Neural cell (in vitro differentiated cells): ENCODE data around the gene GALR2. TPM values are rescaled to one million over a fixed set of nuclear protein-coding genes. Genes with fewer than 3 reads are reported as not detected.

Experiments
- H2AFZ ChIP-seq: fragments of 200-600, 300-800 bp; sonication (generic), shearing (Covaris generic); 2 replicates; pipeline ENCODE4 v1.6.0; 2014; ENCODE audit warnings: low read depth, mild to moderate bottlenecking, antibody characterized with exemption, low read length, moderate library complexity
- H3F3A ChIP-seq: fragments of 200-600 bp; shearing (Covaris generic); 2 replicates; pipeline ENCODE4 v1.6.1; 2016; ENCODE audit warnings: mild to moderate bottlenecking, moderate library complexity, mixed read lengths, antibody characterized with exemption, low read length; ENCODE audit not compliant: insufficient read depth, poor library complexity, severe bottlenecking
- H3K27ac ChIP-seq: fragments of 200-600, 300-800 bp; sonication (generic), shearing (Covaris generic); 2 replicates; pipeline ENCODE4 v1.5.1; 2014; ENCODE audit warnings: mild to moderate bottlenecking, low read length, moderate library complexity
- H3K27me3 ChIP-seq: fragments of 300-800, 200-600 bp; sonication (generic), shearing (Covaris generic); 2 replicates; pipeline ENCODE4 v1.6.0; 2014; ENCODE audit warnings: mild to moderate bottlenecking, low read depth, low read length, moderate library complexity; ENCODE audit not compliant: insufficient read depth
- H3K36me3 ChIP-seq: fragments of 300-800, 200-600 bp; sonication (generic), shearing (Covaris generic); 2 replicates; pipeline ENCODE4 v1.5.1; 2014; ENCODE audit warnings: mild to moderate bottlenecking, antibody characterized with exemption, low read length, moderate library complexity; ENCODE audit not compliant: insufficient read depth
- H3K4me2 ChIP-seq: fragments of 300-800, 200-600 bp; sonication (generic), shearing (Covaris generic); 2 replicates; pipeline ENCODE4 v1.6.0; 2014; ENCODE audit warnings: mild to moderate bottlenecking, low read length
- H3K4me3 ChIP-seq: fragments of 300-800, 200-600 bp; sonication (generic), shearing (Covaris generic); 2 replicates; pipeline ENCODE4 v1.5.1; 2014; ENCODE audit warnings: mild to moderate bottlenecking, low read length, moderate library complexity
- H3K79me2 ChIP-seq: fragments of 200-600 bp; shearing (Covaris generic); replicated peaks from 2 replicates; pipeline ENCODE4 v1.6.0; 2014; ENCODE audit warnings: mild to moderate bottlenecking, low read length, moderate library complexity; ENCODE audit not compliant: insufficient read depth
- H3K9ac ChIP-seq: fragments of 300-800, 200-600 bp; sonication (generic), shearing (Covaris generic); 2 replicates; pipeline ENCODE4 v1.6.1; 2016; ENCODE audit warnings: mild to moderate bottlenecking, low read length, mixed read lengths
- H3K9me2 ChIP-seq: fragments of 200-600 bp; shearing (Covaris generic); 2 replicates; pipeline ENCODE4 v1.6.1; 2016; ENCODE audit warnings: mild to moderate bottlenecking, low read length, mixed read lengths; ENCODE audit not compliant: insufficient read depth
- H3K9me3 ChIP-seq: fragments of 200-600, 300-800 bp; sonication (generic), shearing (Covaris generic); 2 replicates; pipeline ENCODE4 v1.6.1; 2016; ENCODE audit warnings: mild to moderate bottlenecking, mixed run types, low read length, moderate library complexity, mixed read lengths
- H4K20me1 ChIP-seq: fragments of 200-600 bp; shearing (Covaris generic); 2 replicates; pipeline ENCODE4 v1.6.1; 2016; ENCODE audit warnings: mild to moderate bottlenecking, mixed run types; ENCODE audit not compliant: insufficient read depth
- CTCF ChIP-seq: fragments of 450-650 bp; IDR thresholded peaks from 2 replicates; pipeline ENCODE4 v1.5.1; 2014; ENCODE audit warnings: antibody characterized with exemption, mild to moderate bottlenecking, moderate library complexity; ENCODE audit not compliant: poor library complexity, severe bottlenecking
- EP300 ChIP-seq: fragments of 450-650 bp; conservative IDR thresholded peaks from 2 replicates; pipeline ENCODE4 v1.6.1; 2014; ENCODE audit warnings: antibody characterized with exemption, mild to moderate bottlenecking, moderate library complexity; ENCODE audit not compliant: poor library complexity, severe bottlenecking
- EZH2 ChIP-seq: fragments of 200-600, 300-800 bp; shearing (Covaris generic), sonication (generic); IDR thresholded peaks from 2 replicates; pipeline ENCODE4 v1.6.1; 2014; ENCODE audit warnings: antibody characterized with exemption, low read length, borderline replicate concordance, mild to moderate bottlenecking; ENCODE audit not compliant: insufficient read depth, poor library complexity, severe bottlenecking
- MXI1 ChIP-seq: fragments of 450-650 bp; conservative IDR thresholded peaks from 2 replicates; pipeline ENCODE4 v1.6.1; 2014; ENCODE audit warnings: antibody characterized with exemption, mild to moderate bottlenecking; ENCODE audit not compliant: poor library complexity, severe bottlenecking
- POLR2AphosphoS5 ChIP-seq: IDR thresholded peaks from 2 replicates; pipeline ENCODE4 v1.6.1; 2012
- RAD21 ChIP-seq: fragments of 450-650 bp; conservative IDR thresholded peaks from 2 replicates; pipeline ENCODE4 v1.6.1; 2014; ENCODE audit warnings: antibody characterized with exemption, mild to moderate bottlenecking, moderate library complexity
- REST ChIP-seq: IDR thresholded peaks from 2 replicates; pipeline ENCODE4 v1.6.1; 2012; ENCODE audit warnings: borderline replicate concordance
- SMC3 ChIP-seq: fragments of 450-650 bp; conservative IDR thresholded peaks from 2 replicates; pipeline ENCODE4 v1.6.1; 2014; ENCODE audit warnings: antibody characterized with exemption, mild to moderate bottlenecking, moderate library complexity; ENCODE audit not compliant: poor library complexity
- TAF1 ChIP-seq: IDR thresholded peaks from 2 replicates; pipeline ENCODE4 v1.6.1; 2012; ENCODE audit warnings: low read depth
- polyA plus RNA-seq: library from polyadenylated mRNA; depleted of rRNA; stranded (reverse); fragments of >200 nt; gene quantifications from 2 replicates; pipeline ENCODE4 v1.2.3, GENCODE V29; 2014

Gene GALR2
- polyA plus RNA-seq, 1 donor from 2014 or later, result not detected

GRCh38 chr17:76122431-76123190, 48.0 kb downstream of the GALR2 start:
- Histone ChIP-seq H3K79me2 (no peaks in the 10 kb centered on the region), H2AFZ (no peak overlapping the region), H3K9me2 (no peaks in the 10 kb centered on the region), H3K4me2 (no peak overlapping the region), H3K27me3 (no peaks in the 10 kb centered on the region), H3K9me3 (no peaks in the 10 kb centered on the region), H3F3A (no peaks in the 10 kb centered on the region), H3K36me3 (no peaks in the 10 kb centered on the region), H3K9ac (no peak overlapping the region), H3K27ac (no peak overlapping the region), H3K4me3 (no peak overlapping the region), H4K20me1 (no peaks in the 10 kb centered on the region)
- TF ChIP-seq EZH2, result no peak
- no peak for TF ChIP-seq POLR2AphosphoS5
- TF ChIP-seq EP300, result no peak
- no peak for TF ChIP-seq RAD21
- no peak for TF ChIP-seq CTCF
- TF ChIP-seq REST, result no peak
- no peak for TF ChIP-seq TAF1
- no peak for TF ChIP-seq MXI1
- TF ChIP-seq SMC3, result no peak

DNA sequence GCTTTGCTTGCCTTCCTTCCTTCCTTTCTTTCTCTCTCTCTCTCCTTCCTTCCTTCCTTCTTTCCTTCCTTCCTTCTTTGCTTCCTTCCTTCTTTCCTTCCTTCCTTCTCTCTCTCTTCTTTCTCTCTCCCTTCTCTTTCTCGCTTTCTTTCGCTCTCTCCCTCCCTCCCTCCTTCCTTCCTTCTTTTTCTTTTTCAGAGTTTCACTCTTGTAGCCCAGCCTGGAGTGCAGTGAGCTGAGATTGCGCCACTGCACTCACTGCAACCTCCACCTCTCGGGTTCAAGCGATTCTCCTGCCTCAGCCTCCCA, 48.6 kb downstream of the GALR2 start:
- no peaks in the 10 kb centered on the region for H3K27me3 ChIP-seq
- H3K36me3 ChIP-seq, result no peaks in the 10 kb centered on the region
- no peaks in the 10 kb centered on the region for H3K79me2 ChIP-seq
- no peak overlapping the region for H3K4me3 ChIP-seq
- H3K9me2 ChIP-seq, result no peaks in the 10 kb centered on the region
- H3K27ac ChIP-seq, result no peak overlapping the region
- no peak overlapping the region for H2AFZ ChIP-seq
- TF ChIP-seq CTCF, result no peak
- no peak for TF ChIP-seq EP300
- no peak for TF ChIP-seq SMC3
- no peak for TF ChIP-seq POLR2AphosphoS5
- TF ChIP-seq RAD21, result no peak
- no peak for TF ChIP-seq MXI1
- TF ChIP-seq EZH2, result no peak
- TF ChIP-seq TAF1, result no peak
- TF ChIP-seq REST, result no peak
- no peaks in the 10 kb centered on the region for H3K9me3 ChIP-seq
- no peaks in the 10 kb centered on the region for H3F3A ChIP-seq
- no peak overlapping the region for H3K9ac ChIP-seq
- H4K20me1 ChIP-seq, result no peaks in the 10 kb centered on the region
- H3K4me2 ChIP-seq, result no peak overlapping the region
